ENCODE measurements around the gene IFIT1. TPM values are rescaled to one million over a fixed set of nuclear protein-coding genes. Genes with fewer than 3 reads are reported as not detected.

IFIT1 gene
- total RNA-seq, 1 experiment from 2014 or later, result 3.4 TPM

DNA sequence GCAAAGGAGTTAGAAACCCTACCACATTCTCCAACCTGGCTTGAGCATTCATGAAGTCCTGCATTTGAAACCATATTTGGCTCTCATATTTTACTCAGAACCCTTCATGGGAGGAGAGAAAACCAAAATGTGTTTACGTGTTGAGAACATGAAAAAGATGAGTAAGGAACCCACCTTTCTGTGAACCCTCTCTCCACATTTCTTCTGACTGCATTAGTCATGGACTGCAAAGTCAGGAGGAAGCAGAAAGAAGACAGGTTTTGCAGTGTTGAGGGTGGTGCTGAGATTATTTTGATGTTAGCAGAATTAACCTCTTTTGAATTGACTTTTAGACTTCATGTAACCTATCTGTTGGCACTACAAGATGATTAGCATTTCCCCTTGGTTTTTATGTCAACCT, 9.7 kb upstream of the IFIT1 start:
- TF ChIP-seq, protein P1, sequence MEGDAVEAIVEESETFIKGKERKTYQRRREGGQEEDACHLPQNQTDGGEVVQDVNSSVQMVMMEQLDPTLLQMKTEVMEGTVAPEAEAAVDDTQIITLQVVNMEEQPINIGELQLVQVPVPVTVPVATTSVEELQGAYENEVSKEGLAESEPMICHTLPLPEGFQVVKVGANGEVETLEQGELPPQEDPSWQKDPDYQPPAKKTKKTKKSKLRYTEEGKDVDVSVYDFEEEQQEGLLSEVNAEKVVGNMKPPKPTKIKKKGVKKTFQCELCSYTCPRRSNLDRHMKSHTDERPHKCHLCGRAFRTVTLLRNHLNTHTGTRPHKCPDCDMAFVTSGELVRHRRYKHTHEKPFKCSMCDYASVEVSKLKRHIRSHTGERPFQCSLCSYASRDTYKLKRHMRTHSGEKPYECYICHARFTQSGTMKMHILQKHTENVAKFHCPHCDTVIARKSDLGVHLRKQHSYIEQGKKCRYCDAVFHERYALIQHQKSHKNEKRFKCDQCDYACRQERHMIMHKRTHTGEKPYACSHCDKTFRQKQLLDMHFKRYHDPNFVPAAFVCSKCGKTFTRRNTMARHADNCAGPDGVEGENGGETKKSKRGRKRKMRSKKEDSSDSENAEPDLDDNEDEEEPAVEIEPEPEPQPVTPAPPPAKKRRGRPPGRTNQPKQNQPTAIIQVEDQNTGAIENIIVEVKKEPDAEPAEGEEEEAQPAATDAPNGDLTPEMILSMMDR (conservative IDR thresholded peaks at IDR 0.05), result no peak
- no peak for TF ChIP-seq EZH2 (IDR thresholded peaks at IDR 0.05; ENCODE audit: low read depth)
- intact Hi-C loops (cut with micrococcal nuclease; ENCODE audit: unreplicated experiment), result no loop called here
- CTCF ChIA-PET, result no interaction called here
- DNase-seq, result no peak
- no peaks in the 10 kb centered on the region for H4K20me1 ChIP-seq (ENCODE audit: insufficient read depth)
- no peaks in the 10 kb centered on the region for H3K9me2 ChIP-seq (ENCODE audit: insufficient read depth)
- H3K79me2 ChIP-seq (ENCODE audit: low read depth), result no peaks in the 10 kb centered on the region
- no peaks in the 10 kb centered on the region for H3K9me3 ChIP-seq (ENCODE audit: insufficient read depth, low read depth)
- no peak overlapping the region for H3K27ac ChIP-seq
- POLR2A ChIA-PET (ENCODE audit: unreplicated experiment), result no interaction called here
- no peak overlapping the region for H3K4me2 ChIP-seq
- H3K27me3 ChIP-seq (ENCODE audit: insufficient read depth, low read depth), result no peaks in the 10 kb centered on the region
- H3K36me3 ChIP-seq (ENCODE audit: low read depth), result no peaks in the 10 kb centered on the region
- no peak overlapping the region for H3K4me3 ChIP-seq
- H3K4me1 ChIP-seq (replicated peaks; ENCODE audit: insufficient read depth), result peaks cover 10% of the 10 kb centered on the region; the same call in 1 of the 2 replicates
- no peak overlapping the region for H2AFZ ChIP-seq
- BruUV-seq (replicated peaks), result no TSS peak
- no peaks in the 10 kb centered on the region for H3F3A ChIP-seq (ENCODE audit: insufficient read depth, low read depth)

DNA sequence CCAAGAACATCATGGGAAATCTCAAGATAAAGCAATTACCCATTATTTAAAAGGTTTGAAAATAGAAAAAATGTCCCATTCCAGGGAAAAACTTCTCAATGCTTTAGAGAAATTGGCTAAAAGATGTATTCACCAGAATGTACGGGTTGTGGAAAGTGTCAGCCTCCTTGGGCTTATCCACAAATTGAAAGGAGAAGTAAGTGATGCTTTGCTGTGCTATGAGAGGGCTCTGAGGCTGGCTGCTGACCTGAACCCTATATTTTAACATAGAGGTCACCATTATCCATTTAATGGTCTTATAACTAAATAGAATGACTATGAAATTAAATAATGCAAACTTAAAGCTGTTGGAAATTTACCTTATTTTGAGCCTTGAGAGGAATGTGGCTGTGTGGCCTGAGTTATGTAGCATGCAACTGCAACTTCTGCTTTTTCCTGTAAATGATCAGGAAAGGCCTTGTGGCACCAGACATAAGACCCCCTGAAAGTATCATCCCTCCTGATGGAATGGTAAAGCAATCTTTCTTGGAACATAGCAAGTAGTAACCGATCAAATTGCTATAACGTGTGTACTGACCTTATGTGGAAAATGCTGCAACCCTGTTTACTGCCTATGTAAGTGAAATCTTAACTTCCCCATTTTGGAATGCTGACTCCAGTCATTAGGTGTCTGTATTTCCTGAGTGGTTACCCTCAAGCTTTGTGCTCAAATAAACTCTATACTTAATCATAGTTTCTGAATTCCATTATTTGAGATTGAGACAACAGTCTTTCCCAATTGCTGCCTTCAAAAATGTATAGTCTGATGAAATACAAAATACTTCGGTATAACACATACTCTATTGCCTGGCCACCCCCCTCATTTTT, 7.7 kb upstream of the IFIT1 start:
- H3F3A ChIP-seq (ENCODE audit: insufficient read depth, low read depth), result 0 out of 2 replicates have a peak, but pooled peaks cover 5% of the 10 kb centered on the region
- H3K27ac ChIP-seq, result no peak overlapping the region
- ChIA-PET POLR2A (ENCODE audit: unreplicated experiment) (no interaction called here), CTCF (no interaction called here)
- no peaks in the 10 kb centered on the region for H3K9me3 ChIP-seq (ENCODE audit: insufficient read depth, low read depth)
- no peak overlapping the region for H3K4me2 ChIP-seq
- H3K27me3 ChIP-seq (ENCODE audit: insufficient read depth, low read depth), result no peaks in the 10 kb centered on the region
- H3K36me3 ChIP-seq (ENCODE audit: low read depth), result no peaks in the 10 kb centered on the region
- H3K4me1 ChIP-seq (replicated peaks; ENCODE audit: insufficient read depth), result peaks cover 10% of the 10 kb centered on the region; the same call in 1 of the 2 replicates
- no peak overlapping the region for H2AFZ ChIP-seq
- no peaks in the 10 kb centered on the region for H3K79me2 ChIP-seq (ENCODE audit: low read depth)
- DNase-seq, result no peak
- H3K4me3 ChIP-seq, result no peak overlapping the region
- no peaks in the 10 kb centered on the region for H4K20me1 ChIP-seq (ENCODE audit: insufficient read depth)
- intact Hi-C loops (cut with micrococcal nuclease; ENCODE audit: unreplicated experiment), result no loop called here
- BruUV-seq (replicated peaks), result no TSS peak
- H3K9me2 ChIP-seq (ENCODE audit: insufficient read depth), result no peaks in the 10 kb centered on the region
- TF ChIP-seq, protein P1 (conservative IDR thresholded peaks at IDR 0.05), result no peak
- no peak for TF ChIP-seq EZH2 (IDR thresholded peaks at IDR 0.05; ENCODE audit: low read depth)

DNA sequence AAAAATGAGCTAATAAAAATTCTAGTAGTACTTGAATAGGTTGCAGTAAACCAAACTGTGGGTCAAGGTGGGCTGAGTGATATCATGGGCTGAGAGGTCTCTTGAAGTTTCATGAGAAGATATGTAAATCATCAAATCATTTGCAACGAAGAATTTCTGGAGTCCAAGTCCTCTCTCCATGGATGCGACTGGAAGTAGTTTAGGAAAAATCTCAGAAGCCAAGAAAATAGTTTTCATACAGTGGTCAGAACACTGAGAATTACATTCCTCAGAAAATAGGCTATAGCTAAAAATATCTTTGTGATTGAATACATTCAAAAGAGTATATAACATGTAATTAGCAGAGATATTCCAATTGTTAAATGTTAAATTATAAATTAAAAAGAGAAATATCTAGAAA, 3.6 kb upstream of the IFIT1 start:
- BruUV-seq (replicated peaks), result no TSS peak
- Histone ChIP-seq H3K27ac (no peak overlapping the region), H4K20me1 (ENCODE audit: insufficient read depth) (no peaks in the 10 kb centered on the region), H3K9me2 (ENCODE audit: insufficient read depth) (no peaks in the 10 kb centered on the region), H3K4me3 (no peak overlapping the region), H2AFZ (no peak overlapping the region), H3K36me3 (ENCODE audit: low read depth) (no peaks in the 10 kb centered on the region), H3K79me2 (ENCODE audit: low read depth) (no peaks in the 10 kb centered on the region), H3F3A (ENCODE audit: insufficient read depth, low read depth) (0 out of 2 replicates have a peak, but pooled peaks cover 5% of the 10 kb centered on the region), H3K9me3 (ENCODE audit: insufficient read depth, low read depth) (no peaks in the 10 kb centered on the region), H3K4me2 (no peak overlapping the region), H3K27me3 (ENCODE audit: insufficient read depth, low read depth) (no peaks in the 10 kb centered on the region), H3K4me1 (replicated peaks; ENCODE audit: insufficient read depth) (peaks cover 17% of the 10 kb centered on the region)
- TF ChIP-seq EZH2 (IDR thresholded peaks at IDR 0.05; ENCODE audit: low read depth), result no peak
- TF ChIP-seq, protein P1 (conservative IDR thresholded peaks at IDR 0.05), result no peak
- DNase-seq, result no peak
- ChIA-PET CTCF (interaction anchor here (0.6 to 0.7 kb wide), 2 partner anchors 333 to 371 kb away, joined by 3 to 6 read pairs; no protein-coding TSS in a partner anchor), POLR2A (ENCODE audit: unreplicated experiment) (no interaction called here)
- intact Hi-C loops (cut with micrococcal nuclease; ENCODE audit: unreplicated experiment), result loop anchor here (1.0 kb wide), 1 partner anchor 172 kb away; no protein-coding TSS in a partner anchor

Measured in PC-9 (cell line).